Common myeloid progenitor, CD34-positive (primary cell): Measurements from ENCODE around the gene RBM10.

Experiments
- CTCF ChIA-PET: fragments of 350-600 bp; sonication (Branson Sonifier 250); formaldehyde crosslinking; loops from one replicate; lab custom pipeline; 2021; ENCODE audit warnings: antibody characterized with exemption; lab: Charles Lee
- POLR2A ChIA-PET: fragments of 350-600 bp; sonication (Branson Sonifier 250); formaldehyde crosslinking; loops from one replicate; lab custom pipeline; 2021; ENCODE audit warnings: antibody characterized with exemption; lab: Charles Lee
- DNase-seq, 3 donors: peaks; one replicate each; pipeline versions ENCODE4 v3.0.0 to v3.0.0-alpha.2; 2013
- H3K27ac ChIP-seq, 2 experiments: 1 replicate in 1 of 2; 2 replicates in 1 of 2; pipeline ENCODE4 v1.7.0; 2013; ENCODE audit warnings: inconsistent platforms in 2 of 2, low read length in 2 of 2, mild to moderate bottlenecking in 2 of 2, low read depth in 1 of 2, moderate library complexity in 1 of 2; ENCODE audit not compliant: severe bottlenecking in 2 of 2, insufficient read depth in 1 of 2, poor library complexity in 1 of 2
- H3K27me3 ChIP-seq, 5 experiments: replicated peaks in 2 of 5; 1 replicate in 3 of 5; 2 replicates in 2 of 5; pipeline versions ENCODE4 v1.6.1 to v1.7.0; 2013; ENCODE audit warnings: low read length in 4 of 5, mild to moderate bottlenecking in 2 of 5, moderate library complexity in 2 of 5, inconsistent platforms in 1 of 5; ENCODE audit not compliant: insufficient read depth in 5 of 5, control insufficient read depth in 4 of 5
- H3K36me3 ChIP-seq, 4 experiments: 1 replicate in 2 of 4; 2 replicates in 2 of 4; pipeline versions ENCODE4 v1.6.1 to v1.7.0; 2013; ENCODE audit warnings: low read length in 3 of 4, control low read depth in 1 of 4, mild to moderate bottlenecking in 1 of 4; ENCODE audit not compliant: control insufficient read depth in 4 of 4, insufficient read depth in 4 of 4
- H3K4me1 ChIP-seq, 4 experiments: 1 replicate in 3 of 4; 2 replicates in 1 of 4; pipeline versions ENCODE4 v1.6.1 to v1.7.1; 2013; ENCODE audit warnings: low read length in 3 of 4, mild to moderate bottlenecking in 3 of 4, control low read depth in 1 of 4, inconsistent platforms in 1 of 4, moderate library complexity in 1 of 4; ENCODE audit not compliant: control insufficient read depth in 4 of 4, insufficient read depth in 4 of 4; ENCODE audit errors: control extremely low read depth in 1 of 4
- H3K4me3 ChIP-seq, 7 experiments: 1 replicate in 4 of 7; 2 replicates in 3 of 7; pipeline versions ENCODE4 v1.5.1 to v1.7.0; 2013; ENCODE audit warnings: mild to moderate bottlenecking in 7 of 7, low read length in 6 of 7, moderate library complexity in 6 of 7, inconsistent platforms in 2 of 7, low read depth in 2 of 7, control low read depth in 1 of 7; ENCODE audit not compliant: insufficient read depth in 4 of 7, control insufficient read depth in 1 of 7; ENCODE audit errors: extremely low read depth in 1 of 7
- H3K9me3 ChIP-seq, 5 experiments: 1 replicate in 4 of 5; 2 replicates in 1 of 5; pipeline versions ENCODE4 v1.6.1 to v1.7.1; 2013; ENCODE audit warnings: low read length in 4 of 5, mild to moderate bottlenecking in 2 of 5, inconsistent platforms in 1 of 5, low read depth in 1 of 5, moderate library complexity in 1 of 5; ENCODE audit not compliant: control insufficient read depth in 4 of 5, insufficient read depth in 2 of 5; ENCODE audit errors: control extremely low read depth in 1 of 5
- WGBS: methylation state at CpG from one replicate; pipeline ENCODE4 v1.1.5; 2013; ENCODE audit not compliant: insufficient coverage; 5-methylcytosine and 5-hydroxymethylcytosine counted together

Gene RBM10

GRCh38 chrX:47216393-47216925, 71.4 kb downstream of the RBM10 start:
- H3K27me3 ChIP-seq: peaks cover 0 to under 1% (median 0%) of the 10 kb centered on the region in 5 experiments
- WGBS: 97% methylated on average over 8 of the region's 8 CpGs
- no peaks in the 10 kb centered on the region for H3K9me3 ChIP-seq
- peaks cover 4 to 33% (median 31%) of the 10 kb centered on the region in 4 experiments for H3K4me1 ChIP-seq
- DNase-seq: no peak
- H3K27ac ChIP-seq: no peak overlapping the region
- CTCF ChIA-PET: no interaction called here
- peaks cover 8 to 57% (median 32%) of the 10 kb centered on the region in 4 experiments for H3K36me3 ChIP-seq
- no peak overlapping the region for H3K4me3 ChIP-seq
- POLR2A ChIA-PET: no interaction called here

- Histone ChIP-seq H3K9me3 (no peaks in the 10 kb centered on the region), H3K27me3 (no peaks in the 10 kb centered on the region), H3K36me3 (peaks cover 6 to 56% (median 28%) of the 10 kb centered on the region in 4 experiments), H3K4me1 (peaks cover 4 to 38% (median 31%) of the 10 kb centered on the region in 4 experiments), H3K4me3 (peak overlapping the region in 5 of 7 experiments; percentile 36 to 79 (median 64)), H3K27ac (peak overlapping the region; percentile 62 to 87)
- ChIA-PET CTCF (interaction anchor here (0.7 kb wide), 1 partner anchor 60 kb away, joined by 3 read pairs; no protein-coding TSS in a partner anchor), POLR2A (interaction anchor here (0.6 to 1.4 kb wide), 4 partner anchors 14 to 88 kb away, joined by 3 to 10 read pairs (median 3); partner anchors contain the start of gene USP11)
- DNase-seq: peak; percentile 16 to 65 (median 61)
- 19% methylated on average over 17 of the region's 22 CpGs for WGBS
These were observed 72.3 kb downstream of the RBM10 start for GRCh38 chrX:47217121-47217851.

- 3% methylated on average over 28 of the region's 31 CpGs for WGBS
- Histone ChIP-seq H3K27me3 (no peaks in the 10 kb centered on the region), H3K9me3 (no peaks in the 10 kb centered on the region), H3K4me3 (peak overlapping the region; percentile 67 to 93 (median 86)), H3K36me3 (peaks cover 4 to 51% (median 22%) of the 10 kb centered on the region in 4 experiments), H3K4me1 (peaks cover 4 to 38% (median 31%) of the 10 kb centered on the region in 4 experiments), H3K27ac (peak overlapping the region; percentile 92 to 98)
- CTCF ChIA-PET: interaction anchor here (0.7 kb wide), 1 partner anchor 60 kb away, joined by 3 read pairs; no protein-coding TSS in a partner anchor
- POLR2A ChIA-PET: interaction anchor here (0.6 to 1.4 kb wide), 4 partner anchors 13 to 88 kb away, joined by 3 to 10 read pairs (median 3); partner anchors contain the start of gene USP11
- DNase-seq: peak; percentile 97 to 100 (median 100)
These were observed 72.8 kb downstream of the RBM10 start for GRCh38 chrX:47217852-47218279.

GRCh38 chrX:47218280-47218919, 73.4 kb downstream of the RBM10 start, which contains the start of gene CDK16:
TSS of gene CDK16 (plus strand) at chrX:47218681. CDS start at chrX:47223558, 4,877 bp downstream.
- peak within 1 kb of the TSS; percentile 67 to 93 (median 86) for H3K4me3 ChIP-seq
- ChIA-PET POLR2A (interaction anchor here (1.3 to 1.4 kb wide), 2 partner anchors 15 to 24 kb away, joined by 3 to 10 read pairs; partner anchors contain the start of gene USP11), CTCF (interaction anchor here (0.7 to 1.0 kb wide), 2 partner anchors 32 to 61 kb away, joined by 3 read pairs; no protein-coding TSS in a partner anchor)
- H3K27me3 ChIP-seq: no peaks in the 10 kb centered on the region
- peaks cover 3 to 51% (median 23%) of the 10 kb centered on the region in 4 experiments for H3K36me3 ChIP-seq
- H3K9me3 ChIP-seq: no peaks in the 10 kb centered on the region
- WGBS: 1% methylated on average over 47 of the region's 61 CpGs
- peak within 1 kb of the TSS; percentile 92 to 98 for H3K27ac ChIP-seq
- H3K4me1 ChIP-seq: peaks cover 4 to 38% (median 31%) of the 10 kb centered on the region in 4 experiments
- peak; percentile 75 to 91 (median 89) for DNase-seq

- DNase-seq: peak; percentile 16 to 56 (median 51)
- peaks cover 4 to 38% (median 31%) of the 10 kb centered on the region in 4 experiments for H3K4me1 ChIP-seq
- H3K27ac ChIP-seq: peak overlapping the region; percentile 92 to 98
- peaks cover 3 to 53% (median 26%) of the 10 kb centered on the region in 4 experiments for H3K36me3 ChIP-seq
- ChIA-PET POLR2A (interaction anchor here (1.2 to 1.4 kb wide), 2 partner anchors 14 kb away, joined by 4 to 10 read pairs; partner anchors contain the start of gene USP11), CTCF (interaction anchor here (1.0 kb wide), 1 partner anchor 33 kb away, joined by 3 read pairs; no protein-coding TSS in a partner anchor)
- no peaks in the 10 kb centered on the region for H3K27me3 ChIP-seq
- H3K9me3 ChIP-seq: no peaks in the 10 kb centered on the region
- WGBS: 25% methylated on average over 39 of the region's 60 CpGs
- H3K4me3 ChIP-seq: peak overlapping the region; percentile 67 to 93 (median 86)
These were observed 74.1 kb downstream of the RBM10 start for GRCh38 chrX:47218920-47219815.

GRCh38 chrX:47221756-47222155, 76.7 kb downstream of the RBM10 start:
- H3K36me3 ChIP-seq: peaks cover 5 to 56% (median 37%) of the 10 kb centered on the region in 4 experiments
- no peak overlapping the region for H3K27ac ChIP-seq
- WGBS: 64% methylated on average over 3 of the region's 4 CpGs
- H3K9me3 ChIP-seq: no peaks in the 10 kb centered on the region
- peaks cover 0 to 9% (median 0%) of the 10 kb centered on the region in 5 experiments for H3K27me3 ChIP-seq
- ChIA-PET POLR2A (no interaction called here), CTCF (interaction anchor here (1.1 kb wide), 1 partner anchor 141 kb away, joined by 4 read pairs; no protein-coding TSS in a partner anchor)
- DNase-seq: no peak
- H3K4me1 ChIP-seq: peaks cover 4 to 33% (median 29%) of the 10 kb centered on the region in 4 experiments
- H3K4me3 ChIP-seq: no peak overlapping the region
